NCI-H748 (cell line): ENCODE measurements around the gene FRMD4A.
"Not testable (repeated sequence)": the region's sequence is repeated elsewhere in the genome, so short reads cannot be mapped to it uniquely, and the experiment has no call there.

ENCODE experiments used
- DNase-seq: peaks from one replicate; lab custom pipeline; 2025; ENCODE audit not compliant: unreplicated experiment; lab: John Stamatoyannopoulos, UW

Gene FRMD4A

DNA sequence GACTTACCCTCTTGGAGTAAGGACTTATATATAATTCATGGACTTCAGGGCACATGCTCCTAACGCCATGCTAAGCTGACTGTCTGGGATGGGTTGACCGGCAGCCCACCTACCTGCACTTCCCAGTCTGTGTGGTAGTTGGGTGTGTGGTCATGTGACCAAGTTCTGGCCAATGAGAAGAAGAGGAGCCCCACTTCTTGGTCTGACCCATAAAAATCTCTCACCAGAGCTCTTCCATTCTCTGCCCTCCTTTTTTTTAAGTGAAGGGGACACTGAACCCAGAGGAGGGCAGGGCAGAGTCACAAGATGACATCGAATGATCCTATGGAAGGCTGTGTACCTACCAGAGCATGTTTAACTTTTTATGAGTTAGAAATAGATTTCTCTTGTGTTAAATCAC is 370.1 kb downstream of the FRMD4A start:
- DNase-seq, result no peak

DNA sequence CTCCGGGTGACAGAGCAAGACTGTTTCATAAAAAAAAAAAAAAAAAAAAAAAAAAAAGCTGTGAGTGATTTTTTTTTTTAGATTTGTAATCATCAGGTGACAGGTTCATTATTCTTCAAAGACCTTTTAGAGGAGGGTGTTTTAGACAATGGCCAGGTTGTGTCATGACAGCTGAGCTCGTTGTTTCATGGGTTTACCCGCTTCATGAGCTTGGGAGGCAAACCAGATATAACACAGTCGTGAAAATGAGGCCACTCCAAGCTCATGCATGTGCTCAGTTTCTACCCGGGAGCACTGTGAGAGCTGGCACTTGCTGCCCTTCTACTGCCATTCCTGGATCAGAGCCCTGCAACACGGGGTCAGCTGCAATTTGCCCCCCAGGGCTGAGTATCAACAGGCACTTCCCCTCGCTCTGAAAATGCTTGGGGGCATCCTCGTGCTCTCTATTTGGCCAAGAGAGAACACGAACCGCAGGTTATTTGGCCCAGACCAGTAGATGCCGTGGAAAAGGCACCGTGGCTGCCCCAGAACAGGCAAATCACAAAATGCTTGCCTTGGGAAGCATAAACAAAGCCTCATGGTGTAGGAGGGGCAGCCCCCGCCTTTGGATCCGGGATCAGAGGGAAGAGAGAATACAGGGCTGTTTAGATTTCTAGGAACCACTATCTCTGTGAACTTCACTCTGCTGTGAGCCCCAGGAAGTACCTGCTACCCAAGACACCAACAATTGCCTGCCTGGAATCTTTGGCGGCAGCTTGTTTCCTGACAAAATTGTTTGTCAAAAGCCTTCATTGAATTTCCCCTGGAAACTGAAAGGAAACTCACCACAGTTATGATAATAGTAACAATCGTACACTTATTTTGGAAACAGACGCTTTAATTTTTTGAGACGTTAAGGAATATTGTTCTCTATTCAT is 371.0 kb downstream of the FRMD4A start:
- no peak for DNase-seq

DNA sequence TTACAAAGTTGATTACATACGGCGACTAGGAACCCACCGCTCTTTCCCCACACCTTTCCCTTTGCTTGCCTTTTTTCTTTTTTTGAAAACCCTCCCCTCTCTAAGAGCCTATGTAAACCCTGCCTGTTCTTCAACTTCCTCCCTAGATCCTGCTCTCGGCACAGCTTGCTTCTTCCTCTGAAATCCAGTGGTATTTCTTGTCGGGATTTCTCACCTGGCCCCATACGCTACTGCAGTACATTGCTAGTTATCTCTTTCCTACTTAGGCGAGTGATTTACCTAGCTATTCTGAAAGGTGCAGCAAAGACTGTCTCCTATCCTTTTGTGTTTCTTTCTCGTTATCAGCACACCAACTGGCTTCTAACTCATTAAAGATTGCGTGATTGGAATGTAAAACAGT is 372.9 kb downstream of the FRMD4A start:
- no peak for DNase-seq

DNA sequence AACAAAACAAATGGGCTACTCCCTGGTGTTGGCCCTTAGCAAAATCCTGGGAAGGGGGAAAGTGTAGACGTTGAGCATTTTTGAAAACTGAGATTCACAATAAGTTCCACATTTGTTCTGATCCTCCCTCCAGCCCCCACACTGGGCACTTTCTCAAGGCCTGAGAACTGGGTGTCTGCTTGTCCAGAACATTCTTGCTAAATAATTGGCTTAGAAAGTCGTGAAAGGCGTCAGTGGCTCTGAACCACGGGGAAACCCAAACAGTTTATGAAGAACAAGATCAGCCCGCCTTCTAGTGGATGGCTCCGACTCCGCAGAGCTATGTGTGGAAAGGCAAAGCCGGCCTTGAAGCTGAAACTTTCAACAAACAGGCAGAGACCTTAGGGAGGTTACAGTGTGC is 373.9 kb downstream of the FRMD4A start:
- DNase-seq, result no peak

DNA sequence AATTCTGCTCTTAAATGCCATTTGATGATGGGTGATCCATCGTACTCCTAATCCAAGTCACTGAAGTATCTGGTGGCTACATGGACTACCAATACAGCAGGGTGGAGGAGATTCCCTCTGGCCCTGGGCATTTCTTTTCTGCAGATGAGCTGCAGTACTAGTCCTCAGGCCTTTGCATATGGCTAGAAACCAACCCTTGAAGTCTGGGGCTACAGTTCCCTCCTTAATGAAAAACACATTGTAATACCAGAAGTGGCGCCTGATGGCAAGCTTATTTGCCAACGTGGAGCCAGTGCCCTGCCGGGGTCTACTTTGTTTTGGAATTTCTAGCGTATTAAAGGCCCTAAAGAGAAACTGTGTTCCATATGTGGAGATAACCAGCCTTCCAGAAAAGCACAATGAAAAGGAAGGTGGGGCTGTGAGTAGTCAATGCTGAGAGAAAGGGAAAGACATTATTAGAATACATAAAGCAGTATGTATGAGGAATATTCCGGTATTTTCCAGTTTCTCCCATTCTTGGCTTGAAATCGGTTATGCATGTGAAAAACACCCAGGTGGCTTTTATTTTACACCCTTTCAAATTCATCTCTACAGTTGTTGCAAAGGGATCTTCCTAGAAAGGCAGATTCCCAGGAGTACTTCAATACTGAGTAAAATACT is 375.2 kb downstream of the FRMD4A start:
- no peak for DNase-seq

DNA sequence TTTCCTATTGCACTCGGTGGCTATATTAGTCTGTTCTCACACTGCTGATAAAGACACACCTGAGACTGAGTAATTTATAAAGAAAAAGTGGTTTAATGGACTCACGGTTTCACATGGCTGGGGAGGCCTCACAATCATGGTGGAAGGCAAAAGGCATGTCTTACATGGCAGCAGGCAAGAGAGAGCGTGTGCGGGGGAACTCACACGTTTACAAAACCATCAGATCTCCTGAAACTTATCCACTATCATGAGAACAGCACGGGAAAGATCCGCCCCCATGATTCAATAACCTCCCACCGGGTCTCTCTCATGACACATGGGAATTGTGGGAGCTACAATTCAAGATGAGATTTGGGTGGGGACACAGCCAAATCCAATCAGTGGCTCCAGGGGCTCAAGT is 376.5 kb downstream of the FRMD4A start:
- DNase-seq, result not testable (repeated sequence)

DNA sequence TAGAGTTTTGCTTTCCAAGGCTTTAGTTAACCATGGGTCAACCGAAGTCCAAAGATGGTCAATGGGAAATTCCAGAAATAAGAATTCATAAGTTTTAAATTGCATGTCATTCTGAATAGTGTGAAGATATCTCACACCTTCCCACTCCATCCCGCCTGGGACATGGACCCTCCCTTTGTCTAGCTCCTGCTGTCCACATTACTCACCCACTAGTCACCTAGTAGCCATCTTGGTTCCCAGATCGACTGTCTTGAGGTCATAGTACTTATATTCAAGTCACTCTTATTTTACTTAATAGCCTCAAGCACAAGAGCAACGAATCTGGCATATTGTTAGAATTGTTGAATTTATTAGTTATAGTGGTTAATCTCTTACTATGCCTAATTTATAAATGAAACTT is 377.4 kb downstream of the FRMD4A start:
- no peak for DNase-seq

DNA sequence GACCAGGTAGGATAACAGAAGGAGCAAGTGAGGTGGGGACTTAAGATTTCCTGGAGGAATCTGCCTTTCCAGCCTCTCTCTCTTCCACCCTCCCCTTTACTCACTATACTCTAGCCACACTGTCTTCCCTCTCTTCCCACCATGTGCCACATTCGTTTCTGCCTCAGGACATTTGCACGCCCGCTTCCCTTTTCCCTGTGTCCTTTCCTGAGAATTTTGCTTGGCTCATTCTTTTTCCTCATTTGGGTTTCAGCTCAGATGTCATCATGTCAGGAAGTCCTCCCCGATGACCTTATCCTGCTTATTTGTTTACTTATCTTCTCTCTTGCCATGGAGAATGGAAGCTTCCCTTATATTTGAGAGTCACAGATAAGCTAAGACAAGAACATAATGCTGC is 380.2 kb downstream of the FRMD4A start:
- DNase-seq, result no peak

DNA sequence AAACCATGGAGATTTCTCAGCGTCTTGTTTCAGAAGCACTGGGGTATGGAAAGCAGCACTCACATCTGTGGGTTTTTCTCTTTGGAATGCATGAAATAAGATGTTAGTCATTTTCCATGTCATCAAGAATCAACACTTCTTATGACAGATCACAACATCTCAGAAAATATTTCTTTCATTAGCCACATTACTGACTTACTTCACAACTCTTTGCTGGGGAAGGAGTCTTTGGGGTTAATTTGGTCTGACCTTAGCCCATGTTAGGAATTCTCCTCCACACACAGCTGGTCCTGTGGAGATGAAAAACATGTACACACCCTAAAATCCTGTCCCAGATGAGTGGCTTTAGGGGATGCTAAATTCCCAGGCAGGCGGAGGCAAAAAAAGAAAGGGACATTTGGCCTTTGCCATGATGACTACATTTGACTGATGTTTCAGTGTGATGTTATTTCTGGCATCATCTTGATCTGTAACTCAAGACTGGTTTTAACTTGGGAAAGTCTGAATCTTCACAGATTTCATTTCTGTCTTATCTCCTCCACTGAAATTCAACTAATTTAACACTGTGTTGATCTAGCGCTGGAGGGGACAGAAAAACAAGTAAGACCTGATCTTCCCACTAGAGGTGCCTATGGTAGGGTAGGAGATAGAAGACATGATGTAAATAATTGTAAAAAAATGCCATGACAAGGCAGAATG is 380.7 kb downstream of the FRMD4A start:
- no peak for DNase-seq

DNA sequence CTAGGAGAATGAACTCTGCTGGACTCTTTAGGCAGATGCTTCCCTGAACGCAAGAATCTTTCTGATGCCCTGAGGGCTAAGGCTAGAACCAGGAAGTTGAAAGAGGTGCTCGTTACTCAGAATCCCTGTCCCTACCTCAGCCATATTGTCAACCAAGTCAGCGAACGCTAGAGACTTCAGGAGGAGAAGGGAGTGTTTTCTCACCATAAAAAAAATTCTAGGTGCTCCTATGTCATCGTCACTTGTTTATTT is 384.6 kb downstream of the FRMD4A start:
- DNase-seq, result no peak

DNA sequence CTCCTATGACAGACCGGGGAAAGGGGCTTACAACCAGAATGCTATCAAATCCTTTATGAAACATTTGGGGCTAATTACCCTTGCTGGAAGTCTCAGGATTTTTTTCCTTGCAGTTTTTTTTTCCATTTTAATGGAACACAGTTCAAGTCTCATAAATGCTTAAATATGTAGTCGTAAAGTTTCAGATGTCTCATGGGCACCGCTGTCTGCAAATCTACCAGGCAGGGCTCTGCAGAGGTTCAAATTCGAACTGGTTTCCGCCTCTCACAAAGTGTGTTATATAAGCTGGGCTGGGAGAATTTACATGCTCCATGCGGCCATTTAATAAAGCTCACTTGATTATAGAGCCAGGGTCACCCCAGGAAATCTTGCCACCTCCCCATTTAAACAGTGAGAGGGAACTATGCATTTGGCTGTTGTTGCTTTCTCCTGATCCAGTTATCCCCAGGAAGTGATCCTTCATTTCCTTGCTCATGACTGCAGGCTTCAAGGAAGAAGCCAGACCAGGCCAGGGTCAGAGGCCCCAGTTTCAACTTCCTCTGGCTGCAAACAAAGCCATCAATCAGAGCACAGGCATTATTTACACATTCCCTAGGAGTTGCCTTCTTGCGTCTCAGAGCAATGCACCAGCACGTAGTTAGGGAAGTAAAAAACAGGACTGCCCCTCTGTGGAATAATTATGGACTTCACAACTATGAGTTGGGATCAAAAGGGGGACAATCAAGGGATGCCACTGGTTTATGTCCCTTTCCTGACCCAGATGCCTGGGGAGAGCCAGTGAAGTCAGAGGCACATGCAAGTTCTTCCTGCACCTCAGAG is 385.1 kb downstream of the FRMD4A start:
- DNase-seq, result no peak

DNA sequence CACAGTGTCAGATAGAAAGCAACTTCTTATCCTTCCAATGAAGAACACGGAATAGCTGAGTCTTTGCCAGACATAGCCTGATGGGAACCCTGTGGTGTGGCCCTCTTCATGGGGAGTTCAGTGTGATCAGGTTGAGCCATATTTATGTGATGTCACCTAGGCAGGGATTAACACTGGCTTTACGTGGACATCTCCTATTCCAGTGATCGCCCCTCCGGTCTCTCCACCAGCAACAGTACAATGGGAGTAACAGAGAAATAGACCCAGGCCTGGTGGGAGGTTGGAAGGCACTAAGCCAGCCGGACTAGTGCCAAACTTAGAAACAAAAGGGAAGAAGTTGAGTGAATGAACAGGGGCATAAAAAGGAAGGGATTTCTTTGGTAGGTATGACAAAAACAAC is 385.9 kb downstream of the FRMD4A start:
- no peak for DNase-seq

DNA sequence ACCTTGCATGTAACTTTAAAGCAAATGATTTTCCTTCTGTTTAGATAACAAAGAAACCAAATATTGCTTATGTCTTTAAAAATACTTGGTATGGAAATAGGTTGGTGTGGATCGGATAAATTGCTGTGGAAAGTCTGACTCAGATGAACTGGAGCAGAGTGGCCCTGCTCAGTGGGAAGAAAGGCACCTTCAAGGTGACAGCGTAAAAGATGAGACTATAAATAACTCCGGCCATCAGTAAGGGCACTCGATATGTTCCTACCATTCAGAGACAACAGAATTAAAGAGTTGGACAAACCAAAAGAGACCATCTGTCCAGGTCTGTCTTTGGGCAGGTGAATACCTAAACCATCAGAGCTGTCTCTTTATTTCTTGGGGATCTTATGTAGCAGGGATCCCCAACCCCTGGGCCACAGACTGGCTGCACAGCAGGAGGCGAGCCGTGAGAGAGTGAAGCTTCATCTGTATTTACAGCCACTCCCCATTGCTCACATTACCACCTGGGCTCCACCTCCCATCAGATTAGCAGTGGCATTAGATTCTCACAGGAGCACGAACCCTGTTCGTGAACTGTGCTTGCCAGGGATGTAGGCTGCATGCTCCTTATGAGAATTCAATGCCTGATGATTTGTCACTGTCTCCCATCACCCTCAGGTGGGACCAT is 386.9 kb downstream of the FRMD4A start:
- no peak for DNase-seq

DNA sequence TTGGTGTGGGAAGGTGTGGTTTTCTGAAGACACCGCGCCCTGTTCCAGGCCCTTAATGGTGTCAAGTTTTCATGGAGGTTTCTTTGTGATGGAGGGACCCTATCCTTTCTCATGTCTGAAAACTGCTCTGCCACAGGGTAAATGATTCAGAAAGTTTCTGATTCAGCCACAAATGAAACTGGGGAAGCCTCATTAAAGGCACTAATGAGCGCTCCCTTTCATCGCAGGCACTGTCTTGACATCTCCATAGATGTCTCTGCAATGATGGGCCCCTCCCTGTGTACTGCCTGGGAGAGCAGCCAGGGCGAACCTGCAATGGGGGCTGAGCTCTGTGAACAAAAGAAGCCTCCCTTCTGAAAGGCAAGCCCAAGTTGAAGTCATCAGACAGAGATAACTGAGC is 388.7 kb downstream of the FRMD4A start:
- DNase-seq, result no peak

DNA sequence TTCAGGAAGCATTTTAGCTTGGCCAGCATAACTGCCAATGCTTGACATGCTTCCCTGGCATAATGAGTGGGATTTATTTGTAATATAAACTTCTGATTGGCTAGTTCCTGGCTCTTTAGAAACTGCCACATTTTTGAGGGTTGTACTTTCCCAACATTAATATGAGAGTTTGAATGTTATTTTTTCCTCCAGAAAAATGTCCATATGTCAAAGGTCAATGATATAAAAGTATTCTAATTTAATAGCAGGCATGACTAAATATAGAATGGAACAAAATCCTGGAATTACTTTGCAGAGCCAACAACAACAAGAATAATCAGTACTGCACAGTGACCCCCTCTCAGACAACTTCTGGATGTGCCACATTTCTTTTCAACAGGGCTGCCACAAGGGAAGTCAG is 391.3 kb downstream of the FRMD4A start:
- DNase-seq, result no peak

DNA sequence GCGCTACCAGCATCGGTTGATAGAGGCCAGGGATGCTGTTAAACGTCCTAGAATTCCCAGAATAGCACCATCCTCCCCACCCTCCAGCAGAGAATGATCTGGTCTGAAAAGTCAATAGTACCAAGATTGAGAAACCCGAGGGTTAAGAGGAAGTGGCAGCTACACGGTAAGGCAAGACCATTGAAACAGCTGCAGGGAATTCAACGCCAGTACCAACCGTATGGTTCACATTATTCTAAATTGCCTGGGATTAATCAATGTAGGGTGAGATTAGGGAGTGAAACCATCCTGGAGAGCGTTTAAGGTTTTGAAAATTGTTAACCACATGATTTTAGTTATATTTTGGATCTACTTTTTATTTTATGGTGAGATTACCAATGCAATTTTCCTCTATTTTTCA is 391.8 kb downstream of the FRMD4A start:
- DNase-seq, result no peak

DNA sequence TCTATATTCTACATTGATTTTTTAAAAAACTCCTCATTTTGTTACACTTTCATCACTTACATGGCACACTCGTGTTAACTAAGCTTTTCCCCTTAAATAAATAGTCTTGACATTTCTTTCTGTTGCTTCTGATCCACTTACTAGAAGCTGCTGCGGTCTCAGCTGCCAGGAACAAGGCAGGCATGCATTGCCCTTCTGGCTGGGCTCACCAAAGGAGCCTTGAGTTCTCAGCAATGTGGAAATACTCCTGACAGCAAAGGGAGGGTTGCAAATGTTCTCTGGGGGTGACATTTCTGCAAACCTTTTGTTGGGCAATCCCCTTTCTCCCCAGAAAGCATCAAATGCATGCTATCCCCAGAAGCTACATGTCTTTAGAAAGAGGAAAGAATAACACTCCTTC is 393.9 kb downstream of the FRMD4A start:
- DNase-seq, result no peak

DNA sequence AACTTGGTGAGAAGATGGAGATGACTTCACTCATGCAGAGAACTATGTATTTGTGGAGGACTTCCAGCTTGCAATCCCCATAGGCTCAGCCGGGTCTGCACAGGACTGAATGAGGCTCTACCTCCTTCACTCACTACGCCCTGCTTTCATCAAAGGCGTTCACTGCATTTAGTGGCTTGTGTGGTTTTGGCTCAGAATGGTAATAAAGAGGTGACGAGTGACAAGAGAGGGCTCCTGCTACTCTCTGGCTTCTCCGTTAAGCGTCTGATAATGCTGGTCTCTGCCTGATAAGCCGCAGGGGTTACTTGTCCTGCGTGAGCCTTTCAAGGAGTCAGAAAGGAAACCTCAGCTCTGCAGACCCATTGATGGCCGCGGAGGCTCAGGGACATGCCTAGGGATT is 400.6 kb downstream of the FRMD4A start:
- no peak for DNase-seq

DNA sequence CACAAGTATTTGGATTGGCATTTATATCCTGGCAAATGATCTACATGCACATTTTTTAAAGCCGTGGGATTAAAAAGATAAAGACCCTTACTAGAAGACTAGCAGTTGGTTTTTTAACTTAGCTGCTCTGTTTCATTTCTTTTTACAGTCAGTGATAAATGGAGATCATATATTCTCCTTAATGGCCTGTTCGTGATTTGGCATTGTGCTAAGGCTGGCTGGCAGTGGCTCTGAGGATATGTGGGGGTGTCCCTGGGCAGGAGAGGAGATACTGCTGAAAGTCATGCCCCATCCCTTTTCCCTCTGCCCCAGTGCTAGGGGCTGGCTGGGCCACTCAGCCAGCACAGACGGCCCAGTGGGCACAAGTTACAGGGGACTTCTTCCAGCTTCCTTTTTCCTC is 402.3 kb downstream of the FRMD4A start:
- DNase-seq, result no peak

DNA sequence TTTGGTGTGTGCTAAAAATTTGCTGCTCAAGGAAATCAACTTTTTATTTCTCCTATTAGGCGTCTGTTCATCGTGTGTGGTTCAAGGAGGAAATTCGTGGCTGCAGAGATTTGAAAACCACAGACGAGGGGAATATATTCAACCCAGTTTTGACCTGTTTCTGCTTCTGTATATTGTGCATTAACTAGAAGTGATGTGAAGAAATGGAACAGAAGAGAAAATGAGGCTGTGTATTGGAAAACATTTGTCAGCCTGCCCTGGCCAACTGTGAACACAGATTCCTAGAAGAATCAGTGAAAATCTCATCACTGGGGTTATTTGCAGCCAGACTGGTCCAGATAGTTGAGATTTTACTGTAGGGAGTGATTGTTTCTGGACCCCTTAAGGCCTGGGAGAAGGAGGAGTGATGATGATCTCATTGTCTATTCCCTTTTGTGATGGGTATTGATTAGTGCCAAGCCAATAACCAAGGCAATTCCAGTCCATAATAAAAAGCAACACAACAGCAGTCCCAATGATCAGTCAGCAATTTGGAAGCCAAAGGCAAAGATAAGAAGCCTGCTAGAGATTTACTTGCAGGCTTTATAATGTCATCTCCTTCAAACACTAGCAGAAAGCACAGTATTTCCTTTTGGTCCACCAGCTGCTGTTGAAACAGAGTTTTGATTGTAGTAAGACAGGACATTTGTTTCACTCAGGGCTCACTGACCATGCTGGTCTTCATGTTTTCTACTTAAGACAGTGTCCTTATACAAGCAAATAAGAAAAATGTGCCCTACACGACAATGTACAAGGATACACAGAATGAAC is 404.5 kb downstream of the FRMD4A start:
- DNase-seq, result no peak
